Type B pancreatic cell (in vitro differentiated cells): ENCODE data around the gene IFFO2. TPM values are rescaled to one million over a fixed set of nuclear protein-coding genes. Genes with fewer than 3 reads are reported as not detected.

Source experiments
- DNase-seq: peaks from one replicate; pipeline ENCODE4 v3.0.0; 2021; ENCODE audit warnings: mixed read lengths; ENCODE audit not compliant: unreplicated experiment; ENCODE audit errors: extremely low spot score
- H3K27ac Mint-ChIP-seq: 2 replicates; pipeline ENCODE4 v1.8.0; 2021; ENCODE audit warnings: mild to moderate bottlenecking, mixed read lengths
- H3K27me3 Mint-ChIP-seq: 2 replicates; pipeline ENCODE4 v1.8.0; 2021; ENCODE audit warnings: mixed read lengths
- H3K36me3 Mint-ChIP-seq: 2 replicates; pipeline ENCODE4 v1.8.0; 2021; ENCODE audit warnings: mixed read lengths
- H3K4me1 Mint-ChIP-seq: one replicate; pipeline ENCODE4 v1.8.0; 2021; ENCODE audit warnings: mixed read lengths; ENCODE audit not compliant: unreplicated experiment
- H3K4me3 Mint-ChIP-seq: 2 replicates; pipeline ENCODE4 v1.8.0; 2021; ENCODE audit warnings: mild to moderate bottlenecking, mixed read lengths
- H3K9me3 Mint-ChIP-seq: 2 replicates; pipeline ENCODE4 v1.8.0; 2021; ENCODE audit warnings: mixed read lengths
- total RNA-seq: library from RNA; stranded (reverse); gene quantifications from 2 replicates; pipeline ENCODE4 v1.2.1, GENCODE V29; 2021; ENCODE audit warnings: low replicate concordance
- TF ChIP-seq, protein P1 (sequence below): fragments of 200-600 bp; sonication (generic); conservative IDR thresholded peaks from 2 replicates; pipeline ENCODE4 v1.5.0; 2021; ENCODE audit warnings: antibody characterized with exemption, mild to moderate bottlenecking

The IFFO2 gene
- total RNA-seq, 1 donor from 2014 or later = 11.3 TPM

DNA sequence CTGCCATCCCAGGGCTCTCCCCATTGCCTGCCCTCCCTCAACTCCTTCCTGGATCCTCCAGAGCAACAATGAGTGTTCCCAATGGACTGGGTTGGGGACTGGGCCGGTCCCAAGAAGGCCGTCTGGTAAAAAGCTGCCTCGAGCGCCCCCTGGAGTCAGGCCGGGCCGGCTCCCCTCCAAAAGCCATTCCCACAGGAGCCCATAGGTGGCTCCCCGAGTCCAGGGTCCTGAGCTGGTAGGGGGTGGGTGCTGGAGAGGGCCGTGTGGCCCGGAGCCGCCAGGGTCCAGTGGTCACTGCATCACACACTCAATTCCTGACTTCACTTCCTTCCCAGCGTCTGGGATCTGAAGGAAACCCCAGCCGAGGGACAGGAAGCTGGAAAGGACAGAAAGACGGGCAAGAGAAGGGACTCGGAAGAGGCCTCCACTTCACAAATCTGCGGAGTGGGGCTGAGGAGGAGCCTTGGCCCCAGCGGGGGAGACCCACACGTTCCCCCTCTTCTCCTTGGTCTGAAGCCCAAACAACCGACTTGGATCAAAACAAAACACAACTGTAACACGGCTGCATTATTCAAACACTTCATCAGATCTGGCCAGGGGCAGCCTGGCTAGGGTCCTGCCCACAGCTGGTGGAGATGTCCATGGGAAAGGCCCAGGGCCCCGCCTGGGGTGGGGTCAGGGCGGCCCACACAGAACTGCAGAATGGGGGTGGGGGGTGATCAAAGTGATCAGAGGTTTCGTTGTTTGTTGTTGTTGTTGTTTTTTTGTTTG lies 43.2 kb downstream of the IFFO2 start:
- H3K4me1 Mint-ChIP-seq = peaks cover 5% of the 10 kb centered on the region
- no peaks in the 10 kb centered on the region for H3K27me3 Mint-ChIP-seq
- no peak overlapping the region for H3K4me3 Mint-ChIP-seq
- H3K9me3 Mint-ChIP-seq = no peaks in the 10 kb centered on the region
- no peaks in the 10 kb centered on the region for H3K36me3 Mint-ChIP-seq
- TF ChIP-seq, protein P1, sequence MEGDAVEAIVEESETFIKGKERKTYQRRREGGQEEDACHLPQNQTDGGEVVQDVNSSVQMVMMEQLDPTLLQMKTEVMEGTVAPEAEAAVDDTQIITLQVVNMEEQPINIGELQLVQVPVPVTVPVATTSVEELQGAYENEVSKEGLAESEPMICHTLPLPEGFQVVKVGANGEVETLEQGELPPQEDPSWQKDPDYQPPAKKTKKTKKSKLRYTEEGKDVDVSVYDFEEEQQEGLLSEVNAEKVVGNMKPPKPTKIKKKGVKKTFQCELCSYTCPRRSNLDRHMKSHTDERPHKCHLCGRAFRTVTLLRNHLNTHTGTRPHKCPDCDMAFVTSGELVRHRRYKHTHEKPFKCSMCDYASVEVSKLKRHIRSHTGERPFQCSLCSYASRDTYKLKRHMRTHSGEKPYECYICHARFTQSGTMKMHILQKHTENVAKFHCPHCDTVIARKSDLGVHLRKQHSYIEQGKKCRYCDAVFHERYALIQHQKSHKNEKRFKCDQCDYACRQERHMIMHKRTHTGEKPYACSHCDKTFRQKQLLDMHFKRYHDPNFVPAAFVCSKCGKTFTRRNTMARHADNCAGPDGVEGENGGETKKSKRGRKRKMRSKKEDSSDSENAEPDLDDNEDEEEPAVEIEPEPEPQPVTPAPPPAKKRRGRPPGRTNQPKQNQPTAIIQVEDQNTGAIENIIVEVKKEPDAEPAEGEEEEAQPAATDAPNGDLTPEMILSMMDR = peak; percentile 90
- H3K27ac Mint-ChIP-seq = peak overlapping the region; percentile 41
- DNase-seq = no peak

DNA sequence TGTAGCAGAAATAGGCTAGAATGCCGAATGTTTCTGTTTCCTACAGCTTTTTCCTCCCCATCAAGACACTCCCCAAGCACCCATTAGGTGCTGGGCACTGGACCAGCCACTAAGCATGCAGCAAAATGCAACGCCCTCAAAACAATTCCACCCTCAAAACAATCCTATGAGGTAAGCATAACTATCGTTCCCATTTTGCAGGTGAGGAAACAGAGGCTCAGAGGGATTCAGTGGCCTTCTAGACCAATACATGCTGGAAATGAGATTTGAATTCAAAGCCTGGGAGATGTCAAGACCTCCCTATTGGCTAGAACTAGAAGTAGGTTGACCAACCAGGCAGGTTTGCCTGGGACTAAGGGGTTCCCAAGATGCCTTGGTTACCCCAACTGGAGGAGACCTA lies 43.9 kb downstream of the IFFO2 start:
- Mint-ChIP-seq H3K4me3 (no peak overlapping the region), H3K27ac (no peak overlapping the region), H3K4me1 (peaks cover 5% of the 10 kb centered on the region), H3K9me3 (no peaks in the 10 kb centered on the region), H3K27me3 (no peaks in the 10 kb centered on the region), H3K36me3 (no peaks in the 10 kb centered on the region)
- DNase-seq = no peak
- TF ChIP-seq, protein P1 = no peak

DNA sequence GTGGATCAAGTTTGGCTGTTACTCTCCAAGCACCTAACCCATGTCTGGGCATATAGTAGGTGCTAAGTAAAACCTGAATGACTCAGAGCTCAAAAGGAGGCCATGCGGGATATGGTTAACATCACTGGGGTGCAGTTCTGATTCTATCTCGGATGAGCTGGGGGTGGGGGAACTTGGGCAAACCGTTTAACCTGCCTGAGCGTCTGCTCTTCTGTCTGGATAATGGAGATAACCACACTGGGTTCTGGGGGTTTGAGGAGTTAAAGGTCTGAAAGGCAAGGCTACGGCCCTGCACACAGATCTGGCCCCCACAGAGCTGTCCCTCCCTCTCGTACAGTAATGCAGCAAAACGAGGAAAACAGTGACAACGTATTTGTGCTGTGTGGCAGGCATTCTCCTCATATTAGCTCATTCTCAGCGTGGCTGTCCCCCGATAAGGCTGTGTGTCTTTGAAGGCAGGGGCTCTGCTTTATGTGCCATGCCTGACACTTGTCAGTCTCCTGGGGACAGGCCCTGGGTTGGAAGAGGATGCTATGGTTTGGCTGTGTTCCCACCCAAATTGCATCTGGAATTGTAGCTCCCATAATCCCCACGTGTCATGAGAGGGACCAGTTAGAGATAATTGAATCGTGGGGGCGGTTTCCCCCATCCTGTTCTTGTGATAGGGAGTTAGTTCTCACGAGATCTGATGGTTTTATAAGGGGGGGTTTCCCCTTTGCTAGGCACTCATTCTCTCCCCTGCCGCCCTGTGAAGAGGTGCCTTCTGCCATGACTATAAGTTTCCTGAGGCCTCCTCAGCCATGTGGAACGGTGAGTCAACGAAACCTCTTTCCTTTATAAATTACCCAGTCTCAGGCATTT lies 47.3 kb downstream of the IFFO2 start:
- H3K36me3 Mint-ChIP-seq = no peaks in the 10 kb centered on the region
- no peaks in the 10 kb centered on the region for H3K27me3 Mint-ChIP-seq
- H3K9me3 Mint-ChIP-seq = no peaks in the 10 kb centered on the region
- peaks cover 2% of the 10 kb centered on the region for H3K4me1 Mint-ChIP-seq
- no peak overlapping the region for H3K27ac Mint-ChIP-seq
- TF ChIP-seq, protein P1 = no peak
- DNase-seq = no peak
- H3K4me3 Mint-ChIP-seq = no peak overlapping the region

DNA sequence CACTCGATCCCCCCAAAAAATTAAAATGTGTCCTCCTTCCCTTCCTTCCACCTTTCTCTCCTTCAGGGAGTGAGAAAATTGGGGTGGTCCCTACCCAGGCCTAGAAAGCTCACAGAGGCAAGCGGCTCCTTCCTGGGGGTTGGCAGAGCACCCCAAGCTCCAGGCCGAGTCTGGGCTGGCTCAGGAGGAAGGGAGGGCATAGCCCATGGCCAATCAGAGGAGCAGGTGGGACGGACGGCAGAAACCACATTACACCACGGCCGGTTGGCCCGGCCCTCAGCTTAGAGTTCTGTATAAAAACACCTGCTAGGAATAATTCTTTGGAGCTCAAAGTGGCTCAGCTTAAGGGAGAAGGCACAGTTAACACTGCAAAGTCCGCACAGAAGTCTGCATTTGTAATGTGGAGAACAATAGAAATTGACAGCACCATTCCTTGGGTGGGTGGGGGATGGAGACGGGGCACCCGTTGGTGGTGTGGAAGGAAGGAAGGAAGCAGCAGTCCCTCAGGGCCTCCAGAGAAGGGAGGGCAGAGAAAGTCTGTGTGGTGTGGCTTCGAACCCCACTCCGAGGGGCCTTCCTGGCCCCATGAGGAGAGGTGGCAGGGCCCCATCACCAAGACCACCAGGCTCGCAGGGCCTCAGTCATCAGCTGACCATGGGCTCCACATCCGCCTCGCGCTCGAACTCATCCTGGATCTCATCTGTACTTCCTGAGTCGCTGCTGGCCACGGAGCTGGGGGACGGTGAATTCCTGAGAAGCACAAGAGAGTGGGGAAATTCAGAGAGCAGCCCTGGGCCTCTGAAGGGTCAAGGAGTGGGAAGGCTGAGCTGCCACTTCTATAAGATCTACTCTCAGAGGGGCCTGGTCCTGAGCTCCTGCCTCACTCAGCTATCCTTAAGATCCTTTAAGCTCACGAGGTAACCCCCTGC lies 48.3 kb downstream of the IFFO2 start:
- no peak for DNase-seq
- H3K9me3 Mint-ChIP-seq = no peaks in the 10 kb centered on the region
- no peak overlapping the region for H3K4me3 Mint-ChIP-seq
- no peak overlapping the region for H3K27ac Mint-ChIP-seq
- H3K36me3 Mint-ChIP-seq = no peaks in the 10 kb centered on the region
- H3K4me1 Mint-ChIP-seq = peaks cover 5% of the 10 kb centered on the region
- TF ChIP-seq, protein P1 = no peak
- no peaks in the 10 kb centered on the region for H3K27me3 Mint-ChIP-seq
